ENCODE measurements around the gene KCNH5.

The KCNH5 gene, protein sequence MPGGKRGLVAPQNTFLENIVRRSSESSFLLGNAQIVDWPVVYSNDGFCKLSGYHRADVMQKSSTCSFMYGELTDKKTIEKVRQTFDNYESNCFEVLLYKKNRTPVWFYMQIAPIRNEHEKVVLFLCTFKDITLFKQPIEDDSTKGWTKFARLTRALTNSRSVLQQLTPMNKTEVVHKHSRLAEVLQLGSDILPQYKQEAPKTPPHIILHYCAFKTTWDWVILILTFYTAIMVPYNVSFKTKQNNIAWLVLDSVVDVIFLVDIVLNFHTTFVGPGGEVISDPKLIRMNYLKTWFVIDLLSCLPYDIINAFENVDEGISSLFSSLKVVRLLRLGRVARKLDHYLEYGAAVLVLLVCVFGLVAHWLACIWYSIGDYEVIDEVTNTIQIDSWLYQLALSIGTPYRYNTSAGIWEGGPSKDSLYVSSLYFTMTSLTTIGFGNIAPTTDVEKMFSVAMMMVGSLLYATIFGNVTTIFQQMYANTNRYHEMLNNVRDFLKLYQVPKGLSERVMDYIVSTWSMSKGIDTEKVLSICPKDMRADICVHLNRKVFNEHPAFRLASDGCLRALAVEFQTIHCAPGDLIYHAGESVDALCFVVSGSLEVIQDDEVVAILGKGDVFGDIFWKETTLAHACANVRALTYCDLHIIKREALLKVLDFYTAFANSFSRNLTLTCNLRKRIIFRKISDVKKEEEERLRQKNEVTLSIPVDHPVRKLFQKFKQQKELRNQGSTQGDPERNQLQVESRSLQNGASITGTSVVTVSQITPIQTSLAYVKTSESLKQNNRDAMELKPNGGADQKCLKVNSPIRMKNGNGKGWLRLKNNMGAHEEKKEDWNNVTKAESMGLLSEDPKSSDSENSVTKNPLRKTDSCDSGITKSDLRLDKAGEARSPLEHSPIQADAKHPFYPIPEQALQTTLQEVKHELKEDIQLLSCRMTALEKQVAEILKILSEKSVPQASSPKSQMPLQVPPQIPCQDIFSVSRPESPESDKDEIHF

DNA sequence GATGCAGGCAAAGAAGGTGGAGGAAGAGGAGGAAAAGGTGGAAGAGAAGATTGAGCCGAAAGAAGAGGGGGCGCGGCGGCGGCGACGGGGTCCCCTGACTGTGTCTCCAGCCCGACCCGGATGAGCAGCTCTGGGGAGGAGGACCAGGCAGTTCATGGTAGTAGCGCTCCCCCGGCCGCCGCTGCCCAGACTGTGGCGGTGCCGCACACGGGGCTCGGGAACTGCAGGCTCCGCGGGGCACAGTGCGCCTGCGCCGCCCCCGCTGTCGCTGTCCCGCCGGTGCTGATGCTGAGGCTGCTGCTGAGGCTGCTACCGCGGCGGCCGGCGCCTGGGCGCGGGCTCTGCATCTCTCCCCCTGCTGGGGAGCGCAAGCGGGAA lies at the start of gene KCNH5:
TSS of gene KCNH5 (minus strand) at position 225 of the 378 bp plus-strand sequence. CDS start 272 bp downstream, outside the sequence.
- DNase-seq, result no peak

DNA sequence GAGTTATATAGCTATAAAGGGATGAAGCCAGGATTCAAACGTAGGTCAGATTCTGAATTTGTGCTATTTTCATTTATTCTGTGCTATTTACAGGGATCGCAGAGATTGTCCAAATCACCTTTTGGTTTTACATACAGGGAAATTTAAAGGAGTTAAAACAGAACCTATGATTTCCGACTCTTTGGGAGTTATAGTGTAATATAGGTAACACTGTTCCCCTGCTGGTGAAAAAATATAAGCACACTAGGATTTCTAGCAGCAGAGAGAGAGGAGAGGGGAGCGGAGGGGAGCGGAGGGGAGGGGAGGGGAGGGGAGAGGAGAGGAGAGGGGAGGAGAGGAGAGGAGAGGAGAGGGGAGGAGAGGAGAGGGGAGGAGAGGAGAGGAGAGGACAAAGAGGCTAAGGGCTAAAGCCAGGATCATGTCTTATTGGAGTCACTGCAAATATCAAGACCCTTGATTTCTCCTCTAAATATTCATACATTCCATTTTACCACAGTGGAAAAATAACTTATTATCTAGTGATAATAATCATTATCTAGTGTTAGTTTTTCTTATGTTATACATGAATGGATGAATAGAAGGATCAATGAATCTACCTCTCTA lies 46.2 kb upstream of the KCNH5 start:
- DNase-seq, result no peak

DNA sequence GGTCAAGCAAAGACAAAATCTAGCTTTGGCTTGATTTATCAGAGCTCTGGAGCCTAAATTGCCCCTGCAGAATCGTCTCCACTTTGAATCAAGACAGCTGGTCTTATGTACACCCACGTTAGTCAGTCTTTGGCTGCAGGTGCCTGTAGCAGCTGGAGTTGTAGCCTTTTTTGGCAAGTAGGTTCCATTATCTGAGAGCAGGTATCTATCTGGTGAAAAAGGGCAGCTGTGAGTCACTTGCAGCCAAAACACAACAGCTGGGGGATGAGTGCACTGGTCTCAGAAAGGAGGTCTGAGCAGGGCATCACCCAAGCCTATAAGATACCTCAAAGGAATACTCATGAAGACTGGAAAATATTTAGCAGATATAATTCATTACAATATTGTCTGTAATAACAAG lies 43.6 kb upstream of the KCNH5 start:
- DNase-seq, result no peak

DNA sequence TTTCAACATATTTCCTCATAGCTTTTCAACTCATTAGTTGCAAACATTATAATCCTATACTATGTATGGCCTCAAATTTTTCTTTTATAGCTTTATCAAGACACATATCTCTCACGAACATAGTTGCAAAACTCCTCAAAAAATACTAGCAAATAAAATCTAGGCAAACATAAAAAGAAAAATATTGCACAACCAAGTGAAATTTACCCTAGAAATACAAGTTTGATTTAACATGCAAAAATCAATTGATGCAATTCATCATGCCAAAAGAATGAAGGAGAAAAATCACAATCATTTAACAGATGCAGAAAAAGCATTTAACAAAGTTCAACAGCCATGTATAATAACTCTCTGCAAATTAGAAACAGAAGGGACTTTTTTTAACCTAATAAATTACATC lies 33.3 kb upstream of the KCNH5 start:
- DNase-seq, result no peak

DNA sequence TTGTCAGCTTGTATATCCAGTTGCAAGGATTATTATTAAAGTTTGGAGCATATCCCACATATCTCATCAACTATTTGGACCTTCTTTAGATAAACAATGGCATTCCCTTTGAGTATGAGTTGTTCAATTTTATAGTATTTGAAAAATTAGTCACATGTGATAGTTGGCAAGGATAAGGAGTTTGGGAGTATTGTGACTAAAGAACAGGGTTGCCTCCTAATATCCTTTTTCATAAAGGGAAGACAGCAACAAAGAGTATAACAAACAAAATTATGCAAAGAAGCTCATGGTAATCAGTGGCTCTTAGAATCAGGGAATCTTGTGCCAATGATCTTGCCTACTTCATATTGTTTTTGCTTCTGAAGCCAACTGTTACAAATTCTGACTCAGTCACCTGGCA lies 31.2 kb upstream of the KCNH5 start:
- DNase-seq, result no peak

DNA sequence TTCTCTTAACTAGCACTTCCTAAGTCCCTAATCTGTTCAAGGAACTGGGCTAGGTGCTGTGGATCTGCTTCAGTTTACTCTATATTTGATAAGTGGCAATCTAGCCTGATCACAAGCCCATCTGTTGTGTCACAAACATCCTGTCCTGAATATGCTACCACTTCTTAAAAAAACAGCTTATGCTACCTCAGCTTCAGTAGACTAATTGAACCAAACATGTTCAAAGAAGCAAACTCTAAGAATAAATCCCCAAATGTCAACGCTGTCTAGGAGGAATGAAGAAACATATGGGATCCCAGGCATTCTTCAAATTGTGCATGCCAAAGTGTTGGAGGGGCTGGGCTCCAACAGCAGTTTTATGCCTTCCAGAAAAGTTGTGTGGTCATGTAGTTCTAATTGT lies 10.4 kb upstream of the KCNH5 start:
- DNase-seq, result no peak

DNA sequence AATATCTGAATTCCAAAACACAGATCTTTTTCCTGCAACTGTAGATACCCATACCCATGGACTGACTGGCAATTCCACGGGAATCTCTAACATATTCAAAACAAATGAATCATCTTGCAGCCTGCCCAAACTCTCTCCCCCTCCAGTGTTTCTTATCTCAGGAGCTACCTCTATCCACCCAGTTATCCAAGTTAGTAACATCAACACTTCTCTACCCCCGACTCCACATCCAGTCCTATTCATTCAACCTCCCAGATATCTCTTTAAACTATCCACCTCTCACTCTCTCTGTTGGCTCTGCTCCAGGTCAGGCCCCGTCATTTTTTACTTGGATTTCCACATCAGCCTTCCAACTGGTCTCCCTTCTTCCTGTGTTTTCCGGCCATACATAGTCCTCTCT lies 6.7 kb upstream of the KCNH5 start:
- no peak for DNase-seq

DNA sequence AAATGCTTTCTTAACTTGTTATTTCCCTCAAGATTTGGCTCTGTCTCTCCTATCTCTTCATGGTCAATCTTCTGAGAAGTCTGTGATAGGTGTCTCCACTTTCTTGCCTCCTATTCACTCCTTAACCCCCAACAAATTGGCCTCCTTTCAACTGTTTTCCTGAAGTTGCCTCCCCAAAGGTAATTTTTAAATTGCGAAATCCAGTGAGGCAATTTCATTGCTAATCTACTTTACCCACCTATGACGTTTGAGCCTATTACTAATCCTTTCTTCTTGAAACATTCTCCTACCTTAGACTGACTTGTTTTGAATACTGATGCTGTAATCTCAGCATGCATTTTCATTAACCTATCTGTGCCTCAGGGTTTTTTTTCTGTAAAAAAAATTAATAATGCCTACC lies 6.0 kb upstream of the KCNH5 start:
- no peak for DNase-seq

DNA sequence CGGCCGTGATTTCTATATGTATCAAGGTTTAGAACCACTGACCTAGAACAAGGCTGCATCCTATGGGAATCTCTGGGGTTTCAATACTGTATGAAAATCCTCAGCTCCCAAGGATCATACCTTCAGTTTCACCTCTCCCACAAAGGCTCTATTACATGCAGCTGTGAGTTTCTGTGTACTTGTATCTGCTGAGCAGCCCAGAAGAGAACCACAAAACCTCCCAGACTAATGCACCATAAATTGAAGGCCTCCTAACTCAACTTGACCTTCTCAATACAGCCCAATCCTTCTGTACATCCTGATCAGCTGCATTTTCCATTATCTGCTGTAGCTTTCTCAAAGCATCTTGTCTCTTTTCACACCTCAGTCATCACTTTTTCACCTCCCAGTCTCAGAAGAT lies 5.4 kb upstream of the KCNH5 start:
- no peak for DNase-seq

DNA sequence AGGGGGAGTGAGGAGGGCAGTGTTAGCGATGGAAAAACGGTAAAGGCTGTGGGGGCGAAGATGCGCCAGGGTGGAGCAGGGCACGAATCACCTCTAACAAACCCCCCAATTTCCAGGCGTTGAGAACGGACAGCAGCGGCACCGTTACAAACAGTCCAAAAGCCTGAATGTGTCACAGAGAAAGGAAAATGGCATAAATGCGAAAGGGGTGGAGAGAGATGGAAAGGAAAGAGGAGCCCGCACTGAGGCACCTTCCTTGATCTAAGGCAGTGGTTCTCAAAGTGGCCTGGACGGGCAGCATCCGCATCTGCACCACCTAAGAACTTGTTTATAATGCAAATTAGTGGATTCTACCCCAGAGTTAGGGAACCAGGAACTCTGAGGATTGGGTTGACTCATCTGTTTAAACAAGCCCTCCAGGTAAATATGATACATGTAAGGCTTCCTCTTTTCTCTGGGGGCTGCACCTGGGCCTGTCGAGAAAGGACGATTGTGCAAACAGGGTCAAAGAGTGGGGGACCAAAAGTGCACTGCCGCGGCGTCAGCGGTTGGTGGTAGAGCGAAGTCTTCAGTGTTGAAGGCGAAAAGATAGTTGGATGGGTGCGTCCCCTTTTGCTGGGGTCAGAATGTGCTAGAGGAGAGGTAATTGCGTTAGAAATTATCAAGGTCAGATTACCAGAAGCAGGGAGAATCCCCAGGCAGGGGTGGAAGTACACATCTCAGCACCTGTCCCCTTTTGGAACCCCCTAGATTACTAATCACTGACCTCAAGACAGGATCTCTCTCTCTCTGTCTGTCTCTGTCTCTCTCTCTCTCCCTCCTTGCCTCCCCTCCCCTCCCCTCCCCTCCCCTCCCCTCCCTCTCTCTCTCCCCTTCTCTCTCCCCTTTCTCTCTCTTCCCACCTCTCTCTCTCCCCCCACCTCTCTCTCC lies 1.3 kb upstream of the KCNH5 start:
- no peak for DNase-seq

DNA sequence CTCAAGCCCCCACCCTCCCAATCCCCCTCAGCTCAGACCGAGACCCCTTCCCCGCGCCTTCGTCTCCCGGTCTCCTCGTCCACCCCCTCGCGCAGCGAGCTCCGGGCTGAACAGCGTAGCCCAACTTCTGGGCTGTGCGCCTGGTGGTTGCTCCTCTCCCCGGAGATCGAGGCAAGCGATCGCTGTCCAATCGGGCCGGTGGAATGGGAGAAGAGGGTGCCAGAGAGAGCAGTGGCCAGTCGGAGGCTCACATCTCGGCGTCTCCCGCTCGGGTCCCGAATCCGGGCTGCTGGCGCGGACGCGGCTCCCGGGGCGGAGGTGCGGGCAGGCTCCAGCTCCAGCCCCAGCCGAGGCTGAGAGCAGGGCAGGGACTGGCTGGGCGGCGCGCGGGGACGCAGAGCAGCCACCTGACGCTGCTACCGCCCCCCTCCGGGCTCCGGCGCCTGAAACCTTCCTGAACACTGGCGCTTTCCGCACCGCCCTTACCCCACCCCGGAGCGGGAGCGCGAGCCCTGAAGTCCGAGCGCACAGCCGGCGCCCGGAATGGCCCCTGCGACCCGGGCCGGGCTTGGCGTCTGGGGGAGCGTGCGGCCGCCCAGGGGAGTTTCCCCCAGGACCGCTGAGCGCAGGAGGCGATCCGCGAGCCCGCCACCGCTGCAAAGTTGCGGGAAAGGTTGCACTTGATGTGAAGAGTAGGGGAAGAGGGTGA lies 508 bp upstream of the KCNH5 start:
- DNase-seq, result no peak

DNA sequence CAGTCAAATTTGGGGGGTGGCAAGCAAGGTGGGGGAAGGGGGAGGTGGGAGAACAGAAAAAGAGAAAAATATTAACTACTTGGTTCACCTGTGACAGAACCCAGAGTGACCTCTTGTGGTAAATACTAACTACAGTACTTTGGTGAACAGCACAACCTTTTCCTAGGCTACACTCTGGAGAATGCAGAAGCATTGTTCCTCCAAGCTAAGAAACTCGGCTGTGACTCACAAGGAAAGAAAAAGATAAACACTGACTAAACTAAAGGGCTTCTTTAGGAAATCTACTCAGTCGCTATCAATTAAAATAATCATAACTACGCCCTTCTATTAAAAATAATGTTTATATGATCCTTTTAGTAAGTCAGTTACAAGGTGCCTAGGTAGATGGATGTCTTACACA lies 5.4 kb downstream of the KCNH5 start:
- DNase-seq, result no peak

DNA sequence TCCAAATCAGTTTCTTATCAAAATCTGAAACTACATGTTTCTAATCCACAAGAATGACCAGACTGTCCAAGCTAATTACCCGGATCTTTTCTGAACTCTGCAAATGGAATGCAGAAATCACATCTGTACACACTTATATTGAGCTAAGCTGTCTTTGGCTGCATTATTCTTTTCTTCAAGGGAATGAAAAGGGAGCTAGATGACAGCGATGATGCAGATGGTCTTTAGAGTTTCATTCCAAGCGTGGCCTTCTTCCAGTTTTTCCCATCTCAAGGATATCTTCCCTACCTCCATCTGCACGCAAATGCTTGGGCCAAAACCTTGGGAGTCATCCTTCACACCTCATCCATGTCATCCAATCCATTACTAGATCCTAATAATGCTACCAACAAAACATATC lies 12.6 kb downstream of the KCNH5 start:
- DNase-seq, result no peak

DNA sequence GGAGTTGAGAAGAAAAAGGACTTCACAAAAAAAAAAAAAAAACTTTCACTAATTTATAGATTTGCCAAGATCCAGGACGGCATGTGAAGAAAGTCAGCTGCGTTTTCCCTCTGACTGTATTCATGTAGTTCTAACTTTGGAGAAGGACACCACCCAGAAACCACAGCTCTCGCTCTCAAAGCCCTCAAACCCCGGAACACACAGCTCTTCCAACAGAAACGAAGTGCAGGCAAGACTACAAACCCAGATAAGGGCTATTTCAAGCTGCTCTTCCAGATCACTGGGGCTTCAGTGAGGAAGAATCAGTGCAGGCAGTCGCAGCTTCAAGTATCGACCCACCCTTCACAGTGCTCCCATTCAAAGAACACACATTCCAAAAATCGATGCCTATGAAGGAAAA lies 13.2 kb downstream of the KCNH5 start:
- DNase-seq, result no peak

DNA sequence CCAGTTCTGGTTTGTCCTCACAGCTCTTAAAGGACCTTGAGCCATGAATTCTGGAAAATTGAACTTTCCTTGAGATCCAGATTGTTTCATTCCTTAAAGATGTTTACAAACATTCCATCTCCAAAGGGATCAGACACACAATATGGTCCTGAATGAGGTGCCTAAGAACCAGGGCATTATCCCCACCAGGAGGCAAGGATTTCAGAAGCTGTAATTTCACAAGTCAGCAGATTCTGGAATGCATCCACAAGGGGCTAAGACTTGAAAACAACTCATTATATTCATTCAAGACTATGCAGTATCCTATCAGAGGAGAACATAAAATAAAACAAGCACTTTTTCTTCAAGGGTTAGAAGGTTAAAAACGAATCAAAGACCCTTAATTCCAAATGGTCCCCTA lies 15.1 kb downstream of the KCNH5 start:
- DNase-seq, result no peak

DNA sequence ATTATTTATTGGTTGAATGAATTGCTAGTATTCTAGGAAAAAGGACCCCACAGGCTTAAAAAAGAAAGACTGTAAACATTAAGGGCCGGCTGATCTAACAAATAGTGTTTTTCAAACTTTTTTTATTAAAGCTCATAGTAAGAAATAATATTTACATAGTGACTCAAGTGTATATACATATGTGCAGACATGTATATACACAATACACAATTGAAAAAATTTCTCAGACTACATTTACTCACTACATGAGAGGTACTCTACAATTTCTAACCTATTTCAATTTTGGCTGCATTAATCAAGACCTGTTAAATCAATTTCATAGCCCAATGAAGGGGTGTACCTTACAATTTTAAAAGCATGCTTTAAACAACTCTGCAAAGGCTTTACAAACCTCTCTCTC lies 17.5 kb downstream of the KCNH5 start:
- no peak for DNase-seq

DNA sequence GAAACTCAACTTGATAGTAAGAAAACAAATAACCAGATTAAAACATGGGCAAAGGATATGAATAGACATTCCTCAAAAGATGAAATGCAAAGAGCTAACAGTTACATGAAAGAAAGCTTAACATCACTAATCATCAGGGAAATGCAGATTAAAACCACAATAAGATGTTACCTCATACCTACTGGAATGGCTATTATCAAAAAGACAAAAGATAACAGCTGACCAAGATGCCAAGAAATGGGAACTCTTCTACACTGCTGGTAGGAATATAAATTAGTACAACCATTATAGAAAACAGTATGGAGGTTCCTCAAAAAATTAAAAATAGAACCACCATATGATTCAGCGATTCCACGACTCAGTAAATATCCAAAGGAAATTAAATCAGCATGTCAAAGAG lies 18.8 kb downstream of the KCNH5 start:
- no peak for DNase-seq

DNA sequence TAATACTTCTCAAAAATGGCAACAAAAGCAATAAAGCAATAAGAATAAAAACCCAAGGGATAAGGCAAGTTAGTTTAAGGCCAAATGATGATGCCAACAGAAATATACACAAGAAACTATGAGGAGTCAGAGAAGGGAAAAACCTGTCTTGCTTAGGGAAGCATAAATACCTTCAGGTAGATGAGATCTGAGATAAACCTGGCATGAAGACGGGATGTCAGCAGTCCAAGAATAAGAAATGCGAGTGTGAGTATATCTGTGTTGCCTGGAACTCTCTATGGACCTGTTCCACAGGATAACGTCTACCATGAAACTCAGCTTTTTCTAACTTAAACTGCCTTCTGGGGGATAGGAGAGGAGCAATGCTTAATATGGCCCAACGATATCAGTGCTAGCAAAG lies 30.6 kb downstream of the KCNH5 start:
- DNase-seq, result no peak

DNA sequence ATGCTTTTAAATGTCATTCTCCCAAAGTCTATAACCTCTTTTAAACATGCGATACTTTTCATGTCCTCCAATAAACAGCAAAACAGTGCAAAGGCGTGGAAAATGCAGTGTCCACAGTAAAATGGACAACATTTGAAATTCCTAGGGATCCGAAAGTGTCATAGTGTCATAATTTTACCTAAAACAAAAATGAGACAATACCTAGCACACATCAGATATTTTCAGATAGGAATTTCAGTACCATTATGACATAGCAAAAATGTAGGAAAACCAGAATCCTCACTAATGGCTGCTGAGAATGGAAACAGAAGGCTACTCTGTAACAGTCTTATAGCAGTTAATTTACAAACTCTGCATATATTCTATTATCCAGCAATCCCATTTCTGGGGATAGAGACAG lies 33.1 kb downstream of the KCNH5 start:
- no peak for DNase-seq

DNA sequence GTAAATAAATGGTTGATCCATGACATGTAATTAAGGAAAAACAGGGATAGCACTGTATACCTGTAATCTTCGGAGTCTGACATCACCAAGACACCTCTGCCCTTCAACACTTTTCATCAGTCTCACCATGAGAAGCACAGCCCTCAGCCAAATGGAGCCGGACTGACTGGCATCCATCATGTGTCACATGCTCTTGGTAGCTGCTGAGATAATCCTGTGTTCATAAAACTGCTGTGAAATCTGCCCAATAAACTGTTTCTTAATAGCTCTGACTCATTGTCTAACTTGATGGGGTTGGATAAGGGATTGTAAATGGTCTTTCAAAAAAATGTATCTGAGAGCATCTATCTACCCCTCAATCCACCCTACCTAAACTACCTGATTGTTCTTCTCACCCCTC lies 33.6 kb downstream of the KCNH5 start:
- DNase-seq, result no peak

DNA sequence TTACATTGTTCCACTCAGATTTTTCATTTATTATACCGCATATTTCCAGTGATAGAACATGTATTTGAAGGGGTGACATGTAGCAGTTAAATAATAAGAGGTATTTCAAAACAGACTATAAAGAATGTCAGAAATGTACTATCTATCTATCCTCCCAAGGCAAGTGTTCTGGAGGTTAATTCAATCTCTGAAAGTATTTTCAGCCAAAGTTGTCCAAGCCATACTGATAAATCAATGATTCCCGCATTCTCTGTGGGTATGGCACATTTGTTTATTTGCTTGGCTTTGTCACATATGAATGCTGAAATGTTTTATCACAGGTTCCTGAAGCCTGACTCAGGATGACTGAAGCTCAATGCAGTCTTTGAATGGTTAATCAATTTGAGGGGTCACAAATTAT lies 35.8 kb downstream of the KCNH5 start:
- no peak for DNase-seq

DNA sequence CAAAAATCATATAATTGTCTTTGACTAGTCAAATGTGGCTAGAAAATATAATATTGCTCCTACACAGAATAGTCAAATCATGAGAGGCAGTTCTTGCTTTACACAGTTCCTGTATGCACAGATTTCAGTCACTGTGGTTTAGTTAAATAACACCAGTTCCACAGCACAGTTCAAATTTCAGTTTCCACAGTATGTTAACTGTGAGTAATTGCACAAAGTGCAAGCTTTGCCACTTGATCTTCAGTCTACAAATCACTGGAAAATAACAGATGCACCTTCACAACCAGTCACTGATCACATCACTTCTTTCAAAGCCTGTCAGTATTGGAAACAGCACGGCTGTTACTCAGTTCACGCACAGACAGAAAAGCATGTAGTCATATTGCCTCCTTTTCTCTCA lies 38.7 kb downstream of the KCNH5 start:
- DNase-seq, result no peak
